GM04504 (cell line): ENCODE measurements around the gene ARHGEF9.
A peak's percentile ranks its signal among the peaks of the same experiment; 100 is the strongest.
"Not testable (repeated sequence)": the region's sequence is repeated elsewhere in the genome, so short reads cannot be mapped to it uniquely, and the experiment has no call there.

ENCODE experiments used
- DNase-seq: peaks from one replicate; pipeline ENCODE4 v3.0.0-alpha.2; 2012; ENCODE audit warnings: low read depth

ARHGEF9 gene

GRCh38 chrX:63784902-63785707 is at the start of gene ARHGEF9:
Gene ARHGEF9 (minus strand): TSS chrX:63785214. CDS start chrX:63785145, 69 bp downstream.
- DNase-seq: no peak

- DNase-seq: not testable (repeated sequence)
These were observed 40.4 kb upstream of the ARHGEF9 start for GRCh38 chrX:63825446-63825845.

GRCh38 chrX:63818156-63818555 is 33.1 kb upstream of the ARHGEF9 start:
- DNase-seq: no peak

- no peak for DNase-seq
These were observed 32.7 kb upstream of the ARHGEF9 start for GRCh38 chrX:63817696-63818095.

- no peak for DNase-seq
These were observed 27.8 kb upstream of the ARHGEF9 start for GRCh38 chrX:63812823-63813222.

- no peak for DNase-seq
These were observed 25.7 kb upstream of the ARHGEF9 start for GRCh38 chrX:63810746-63811145.

- no peak for DNase-seq
These were observed 24.2 kb upstream of the ARHGEF9 start for GRCh38 chrX:63809173-63809572.

GRCh38 chrX:63795406-63795805 is 10.4 kb upstream of the ARHGEF9 start:
- not testable (repeated sequence) for DNase-seq

- DNase-seq: no peak
These were observed 660 bp upstream of the ARHGEF9 start for GRCh38 chrX:63785708-63786040.

GRCh38 chrX:63784346-63784901 is 590 bp downstream of the ARHGEF9 start:
- no peak for DNase-seq

GRCh38 chrX:63782515-63782914 is 2.5 kb downstream of the ARHGEF9 start:
- DNase-seq: no peak

- DNase-seq: no peak
These were observed 16.3 kb downstream of the ARHGEF9 start for GRCh38 chrX:63768760-63769159.

GRCh38 chrX:63765712-63766111 is 19.3 kb downstream of the ARHGEF9 start:
- DNase-seq: no peak

- DNase-seq: no peak
These were observed 20.1 kb downstream of the ARHGEF9 start for GRCh38 chrX:63764946-63765345.

GRCh38 chrX:63761639-63762038 is 23.4 kb downstream of the ARHGEF9 start:
- DNase-seq: no peak

- no peak for DNase-seq
These were observed 27.0 kb downstream of the ARHGEF9 start for GRCh38 chrX:63758011-63758410.

- no peak for DNase-seq
These were observed 29.1 kb downstream of the ARHGEF9 start for GRCh38 chrX:63755892-63756291.

GRCh38 chrX:63754860-63755579 is 30.0 kb downstream of the ARHGEF9 start:
- DNase-seq: peak; percentile 80

- no peak for DNase-seq
These were observed 30.7 kb downstream of the ARHGEF9 start for GRCh38 chrX:63754136-63754859.

GRCh38 chrX:63751481-63751880 is 33.5 kb downstream of the ARHGEF9 start:
- DNase-seq: no peak

GRCh38 chrX:63750811-63751210 is 34.2 kb downstream of the ARHGEF9 start:
- no peak for DNase-seq

- peak; percentile 29 for DNase-seq
These were observed 37.7 kb downstream of the ARHGEF9 start for GRCh38 chrX:63747331-63747730.

GRCh38 chrX:63746715-63747114 is 38.3 kb downstream of the ARHGEF9 start:
- DNase-seq: no peak
